GM12878 (cell line): Measurements from ENCODE around the gene RNASEH2B. TPM values are rescaled to one million over a fixed set of nuclear protein-coding genes. Genes with fewer than 3 reads are reported as not detected.

Experiments used
- ATAC-seq: fragments of 200-7000 bp; cut with Tn5 transposase; 3 replicates; pipeline ENCODE4 v1.9.1; 2020; ENCODE audit warnings: mild to moderate bottlenecking, moderate library complexity
- BruUV-seq: library from RNA; stranded (reverse); fragments of 400-500 nt; replicated peaks from 2 replicates; lab custom pipeline; 2021; lab: Mats Ljungman, UMichigan
- CTCF ChIA-PET: fragments of 300-600 bp; sonication (Branson Sonifier 250); formaldehyde crosslinking; extraction: SDS; loops from one replicate; lab custom pipeline; 2021; ENCODE audit warnings: inconsistent platforms; lab: Yijun Ruan, JAX
- POLR2A ChIA-PET: fragments of 350-600 bp; formaldehyde crosslinking; extraction: SDS; loops from one replicate; lab custom pipeline; 2021; ENCODE audit warnings: inconsistent platforms; lab: Charles Lee
- RAD21 ChIA-PET: fragments of 300-600 bp; sonication (Branson Sonifier 250); formaldehyde crosslinking; loops from one replicate; lab custom pipeline; 2023; ENCODE audit warnings: antibody characterized with exemption; ENCODE audit not compliant: unreplicated experiment; lab: Charles Lee
- SMC1A ChIA-PET: fragments of 300-600 bp; sonication (Branson Sonifier 250); formaldehyde crosslinking; loops from one replicate; lab custom pipeline; 2023; ENCODE audit not compliant: unreplicated experiment, uncharacterized antibody; lab: Charles Lee
- DNase-seq: peaks from one replicate; pipeline ENCODE4 v3.0.0-alpha.2; 2011; ENCODE audit warnings: low read depth, low spot score
- FAIRE-seq: peaks from 3 replicates; lab custom pipeline; 2011; peaks lifted over from hg19 to GRCh38; lab: Jason Lieb, UNC
- H2AFZ ChIP-seq: 2 replicates; pipeline ENCODE4 v1.6.0; 2011; ENCODE audit warnings: low read depth, low read length, control low read depth; ENCODE audit not compliant: control insufficient read depth
- H3K27ac ChIP-seq: 2 replicates; pipeline ENCODE4 v1.5.1; 2011; ENCODE audit warnings: control low read depth; ENCODE audit not compliant: control insufficient read depth, insufficient read depth
- H3K27me3 ChIP-seq, 2 experiments: replicated peaks in 1 of 2; 2 replicates each; pipeline versions ENCODE4 v1.6.0 to v1.6.1; 2011; ENCODE audit warnings: low read length in 1 of 2; ENCODE audit not compliant: control insufficient read depth in 2 of 2, insufficient read depth in 2 of 2
- H3K36me3 ChIP-seq, 2 experiments: 2 replicates each; pipeline ENCODE4 v1.5.1; 2011; ENCODE audit warnings: low read length in 1 of 2; ENCODE audit not compliant: control insufficient read depth in 2 of 2, insufficient read depth in 2 of 2
- H3K4me1 ChIP-seq: 2 replicates; pipeline ENCODE4 v1.6.1; 2011; ENCODE audit warnings: mild to moderate bottlenecking, low read length, moderate library complexity, mixed read lengths; ENCODE audit not compliant: control insufficient read depth, insufficient read depth
- H3K4me2 ChIP-seq: 2 replicates; pipeline ENCODE4 v1.6.0; 2011; ENCODE audit warnings: control low read depth; ENCODE audit not compliant: control insufficient read depth, insufficient read depth
- H3K4me3 ChIP-seq: fragments of 200-600 bp; sonication (generic); 2 replicates; pipeline ENCODE4 v1.5.1; 2016
- H3K79me2 ChIP-seq: 2 replicates; pipeline ENCODE4 v1.6.0; 2011; ENCODE audit warnings: low read length; ENCODE audit not compliant: control insufficient read depth, insufficient read depth
- H3K9ac ChIP-seq: 2 replicates; pipeline ENCODE4 v1.8.0; 2011; ENCODE audit warnings: low read length, control low read depth, mixed read lengths; ENCODE audit not compliant: control insufficient read depth, insufficient read depth
- H3K9me3 ChIP-seq: replicated peaks from 3 replicates; pipeline ENCODE4 v1.5.1; 2011; ENCODE audit warnings: mild to moderate bottlenecking, low read length; ENCODE audit not compliant: control insufficient read depth, insufficient read depth
- H4K20me1 ChIP-seq: 2 replicates; pipeline ENCODE4 v1.6.0; 2011; ENCODE audit not compliant: control insufficient read depth, insufficient read depth
- BCL11A ChIP-seq: IDR thresholded peaks from 2 replicates; pipeline ENCODE4 v1.6.1; 2011; ENCODE audit warnings: low read depth, low read length
- CBX5 ChIP-seq: sonication (generic); IDR thresholded peaks from 2 replicates; pipeline ENCODE4 v1.6.1; 2016; ENCODE audit warnings: low read depth, moderate library complexity, mild to moderate bottlenecking, inconsistent platforms
- FOS ChIP-seq: IDR thresholded peaks from 3 replicates; pipeline ENCODE4 v1.6.1; 2011; ENCODE audit warnings: borderline replicate concordance; ENCODE audit not compliant: insufficient read length; ENCODE audit errors: extremely low read depth
- GATAD2B ChIP-seq: fragments of 450-650 bp; conservative IDR thresholded peaks from 2 replicates; pipeline ENCODE4 v1.6.1; 2017; ENCODE audit warnings: low read depth, mild to moderate bottlenecking, moderate library complexity
- KDM1A ChIP-seq: fragments of 200-600 bp; sonication (generic); IDR thresholded peaks from 2 replicates; pipeline ENCODE4 v1.6.1; 2016; ENCODE audit warnings: borderline replicate concordance
- MYB ChIP-seq: fragments of 150-350 bp; IDR thresholded peaks from 2 replicates; pipeline ENCODE4 v1.6.1; 2014; ENCODE audit warnings: mild to moderate bottlenecking, low read depth, low read length, borderline replicate concordance
- NFYB ChIP-seq: IDR thresholded peaks from 2 replicates; pipeline ENCODE4 v1.6.1; 2011; ENCODE audit warnings: low read depth, mild to moderate bottlenecking, low read length, improper control_type of control experiment, moderate library complexity; ENCODE audit not compliant: insufficient read depth
- PML ChIP-seq: IDR thresholded peaks from 2 replicates; pipeline ENCODE4 v1.6.1; 2012; ENCODE audit warnings: low read length, inconsistent platforms
- RB1 ChIP-seq: fragments of 450-650 bp; formaldehyde crosslinking; IDR thresholded peaks from 2 replicates; pipeline ENCODE4 v1.6.1; 2017; ENCODE audit warnings: mild to moderate bottlenecking, borderline replicate concordance
- RFX5 ChIP-seq: IDR thresholded peaks from 2 replicates; pipeline ENCODE4 v1.6.1; 2011; ENCODE audit warnings: low read depth, low read length, improper control_type of control experiment
- SIN3A ChIP-seq: IDR thresholded peaks from 2 replicates; pipeline ENCODE4 v1.6.1; 2012; ENCODE audit warnings: low read depth, low read length, improper control_type of control experiment
- TAF1 ChIP-seq: IDR thresholded peaks from 2 replicates; pipeline ENCODE4 v1.6.1; 2011; ENCODE audit warnings: mild to moderate bottlenecking, low read depth, low read length, borderline replicate concordance
- USF2 ChIP-seq: IDR thresholded peaks from 2 replicates; pipeline ENCODE4 v1.6.1; 2011; ENCODE audit warnings: low read depth, low read length, improper control_type of control experiment, borderline replicate concordance
- ZNF622 ChIP-seq: fragments of 450-650 bp; IDR thresholded peaks from 2 replicates; pipeline ENCODE4 v1.6.1; 2017; ENCODE audit warnings: mild to moderate bottlenecking, inconsistent platforms
- ZSCAN29 ChIP-seq: fragments of 450-650 bp; IDR thresholded peaks from 2 replicates; pipeline ENCODE4 v1.6.1; 2017; ENCODE audit warnings: mild to moderate bottlenecking, moderate library complexity
- WGBS: methylation state at CpG from one replicate; pipeline ENCODE4 v1.1.6; 2016; ENCODE audit warnings: low lambda C conversion rate; ENCODE audit not compliant: insufficient replicate concordance, insufficient coverage; ENCODE audit errors: missing lambda C conversion rate; 5-methylcytosine and 5-hydroxymethylcytosine counted together
- in situ Hi-C: fragments of 300-500 bp; cut with MboI; formaldehyde crosslinking; loops from 9 replicates; pipeline ENCODE4 v1.14.3; 2018; ENCODE audit warnings: mixed read lengths
- intact Hi-C: fragments of 100-400 bp; cut with micrococcal nuclease; formaldehyde crosslinking; loops from one replicate; pipeline ENCODE4 v1.14.2; 2022; ENCODE audit not compliant: unreplicated experiment
- polyA plus RNA-seq, 11 experiments: library from polyadenylated mRNA; depleted of rRNA in 4 of 11; unstranded in 6 of 11; stranded (reverse) in 5 of 11; fragments of >200 nt; fragmentation: Nextera tagmentation in 4 of 11; fragmentation: Illumina TruSeq in 1 of 11; extraction: Ambion mirVana in 4 of 11; extraction: Trizol in 1 of 11; gene quantifications; 1 replicate in 1 of 11; 2 replicates in 10 of 11; pipeline versions ENCODE4 v1.2.1 to v1.2.3, GENCODE V29; 2011 to 2016; ENCODE audit warnings: inconsistent platforms in 2 of 11, missing spikeins in 2 of 11, low read depth in 1 of 11
- total RNA-seq, 4 experiments: library from RNA; depleted of rRNA in 3 of 4; stranded (reverse); fragments of >200 nt in 3 of 4; fragmentation: Illumina TruSeq in 1 of 4; extraction: Trizol in 1 of 4; gene quantifications; 2 replicates each; pipeline versions ENCODE4 v1.2.1 to v1.2.3, GENCODE V29; 2013 to 2021
- TF ChIP-seq, protein P1 (sequence below): IDR thresholded peaks from 2 replicates; pipeline ENCODE4 v1.6.1; 2012; ENCODE audit warnings: low read length, inconsistent platforms
- TF ChIP-seq, protein P2 (sequence below): fragments of 450-650 bp; IDR thresholded peaks from 2 replicates; pipeline ENCODE4 v1.6.1; 2017; ENCODE audit warnings: mild to moderate bottlenecking, moderate library complexity

The RNASEH2B gene
- total and polyA plus RNA-seq, 10 of the 15 experiments (the other 5 are each of a cell fraction or from before 2014, with no cell fraction given): 64.9 to 148 (median 97.3) TPM

DNA sequence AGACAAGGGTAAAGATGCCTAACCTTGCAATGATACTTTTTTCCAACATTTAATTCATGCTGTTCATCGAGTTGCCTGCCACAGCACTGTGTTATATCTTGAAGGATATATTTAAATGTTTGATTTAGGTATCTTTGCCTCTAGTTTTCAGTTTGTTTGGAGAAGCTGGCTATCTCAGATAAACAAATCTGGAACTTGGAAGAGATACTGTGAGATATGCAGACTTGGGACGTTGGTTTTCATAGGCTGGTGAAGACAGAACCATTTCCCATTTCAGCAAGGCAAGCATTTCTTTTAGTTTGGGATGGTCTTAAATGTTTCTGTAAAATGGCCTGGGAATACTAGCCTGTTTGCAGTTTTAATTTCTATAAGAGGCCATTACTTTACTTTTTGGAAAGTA is 3.3 kb downstream of the RNASEH2B start:
- no peaks in the 10 kb centered on the region for H3K36me3 ChIP-seq
- intact Hi-C loops: loop anchor here (1.0 to 5.0 kb wide), 9 partner anchors 112 to 976 kb away; partner anchors contain the start of genes SPRYD7 and TRIM13
- H3K9me3 ChIP-seq: no peaks in the 10 kb centered on the region
- no peaks in the 10 kb centered on the region for H3K27me3 ChIP-seq
- BruUV-seq: no TSS peak
- ATAC-seq: no peak
- H2AFZ ChIP-seq: no peak overlapping the region
- ChIA-PET CTCF (interaction anchor here (0.9 to 5.8 kb wide), 20 partner anchors 11 to 977 kb away, joined by 3 to 56 read pairs (median 7); partner anchors contain the start of genes SPRYD7 and TRIM13), SMC1A (interaction anchor here (1.1 to 7.8 kb wide), 19 partner anchors 10 to 935 kb away, joined by 3 to 141 read pairs (median 9); partner anchors contain the start of gene TRIM13), POLR2A (interaction anchor here (1.0 to 5.3 kb wide), 4 partner anchors 21 to 1120 kb away, joined by 3 to 39 read pairs (median 5); partner anchors contain the start of gene KPNA3), RAD21 (interaction anchor here (1.5 to 5.7 kb wide), 8 partner anchors 15 to 1244 kb away, joined by 3 to 118 read pairs (median 45); partner anchors contain the start of gene TRIM13)
- H3K9ac ChIP-seq: no peak overlapping the region
- H3K4me2 ChIP-seq: peak overlapping the region; percentile 98
- 5% methylated on average over 2 of the region's 2 CpGs for WGBS
- H3K27ac ChIP-seq: 0 out of 2 replicates have a peak overlapping the region, but pooled peaks have one; percentile 33
- peak overlapping the region; percentile 45 for H3K4me3 ChIP-seq
- in situ Hi-C loops: loop anchor here (5.0 to 10.0 kb wide), 4 partner anchors 106 to 936 kb away; no protein-coding TSS in a partner anchor
- H3K4me1 ChIP-seq: peaks cover 32% of the 10 kb centered on the region
- DNase-seq: no peak
- H3K79me2 ChIP-seq: peaks cover 85% of the 10 kb centered on the region
- no peak for FAIRE-seq
- H4K20me1 ChIP-seq: no peaks in the 10 kb centered on the region
- TF ChIP-seq SIN3A: no peak
- no peak for TF ChIP-seq USF2
- TF ChIP-seq TAF1: no peak
- no peak for TF ChIP-seq GATAD2B
- no peak for TF ChIP-seq ZNF622
- no peak for TF ChIP-seq KDM1A
- TF ChIP-seq RFX5: no peak
- TF ChIP-seq FOS: no peak
- TF ChIP-seq, protein P1, sequence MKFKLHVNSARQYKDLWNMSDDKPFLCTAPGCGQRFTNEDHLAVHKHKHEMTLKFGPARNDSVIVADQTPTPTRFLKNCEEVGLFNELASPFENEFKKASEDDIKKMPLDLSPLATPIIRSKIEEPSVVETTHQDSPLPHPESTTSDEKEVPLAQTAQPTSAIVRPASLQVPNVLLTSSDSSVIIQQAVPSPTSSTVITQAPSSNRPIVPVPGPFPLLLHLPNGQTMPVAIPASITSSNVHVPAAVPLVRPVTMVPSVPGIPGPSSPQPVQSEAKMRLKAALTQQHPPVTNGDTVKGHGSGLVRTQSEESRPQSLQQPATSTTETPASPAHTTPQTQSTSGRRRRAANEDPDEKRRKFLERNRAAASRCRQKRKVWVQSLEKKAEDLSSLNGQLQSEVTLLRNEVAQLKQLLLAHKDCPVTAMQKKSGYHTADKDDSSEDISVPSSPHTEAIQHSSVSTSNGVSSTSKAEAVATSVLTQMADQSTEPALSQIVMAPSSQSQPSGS: no peak
- TF ChIP-seq ZSCAN29: no peak
- TF ChIP-seq PML: no peak
- no peak for TF ChIP-seq BCL11A
- TF ChIP-seq MYB: no peak
- no peak for TF ChIP-seq CBX5
- no peak for TF ChIP-seq RB1
- TF ChIP-seq, protein P2, sequence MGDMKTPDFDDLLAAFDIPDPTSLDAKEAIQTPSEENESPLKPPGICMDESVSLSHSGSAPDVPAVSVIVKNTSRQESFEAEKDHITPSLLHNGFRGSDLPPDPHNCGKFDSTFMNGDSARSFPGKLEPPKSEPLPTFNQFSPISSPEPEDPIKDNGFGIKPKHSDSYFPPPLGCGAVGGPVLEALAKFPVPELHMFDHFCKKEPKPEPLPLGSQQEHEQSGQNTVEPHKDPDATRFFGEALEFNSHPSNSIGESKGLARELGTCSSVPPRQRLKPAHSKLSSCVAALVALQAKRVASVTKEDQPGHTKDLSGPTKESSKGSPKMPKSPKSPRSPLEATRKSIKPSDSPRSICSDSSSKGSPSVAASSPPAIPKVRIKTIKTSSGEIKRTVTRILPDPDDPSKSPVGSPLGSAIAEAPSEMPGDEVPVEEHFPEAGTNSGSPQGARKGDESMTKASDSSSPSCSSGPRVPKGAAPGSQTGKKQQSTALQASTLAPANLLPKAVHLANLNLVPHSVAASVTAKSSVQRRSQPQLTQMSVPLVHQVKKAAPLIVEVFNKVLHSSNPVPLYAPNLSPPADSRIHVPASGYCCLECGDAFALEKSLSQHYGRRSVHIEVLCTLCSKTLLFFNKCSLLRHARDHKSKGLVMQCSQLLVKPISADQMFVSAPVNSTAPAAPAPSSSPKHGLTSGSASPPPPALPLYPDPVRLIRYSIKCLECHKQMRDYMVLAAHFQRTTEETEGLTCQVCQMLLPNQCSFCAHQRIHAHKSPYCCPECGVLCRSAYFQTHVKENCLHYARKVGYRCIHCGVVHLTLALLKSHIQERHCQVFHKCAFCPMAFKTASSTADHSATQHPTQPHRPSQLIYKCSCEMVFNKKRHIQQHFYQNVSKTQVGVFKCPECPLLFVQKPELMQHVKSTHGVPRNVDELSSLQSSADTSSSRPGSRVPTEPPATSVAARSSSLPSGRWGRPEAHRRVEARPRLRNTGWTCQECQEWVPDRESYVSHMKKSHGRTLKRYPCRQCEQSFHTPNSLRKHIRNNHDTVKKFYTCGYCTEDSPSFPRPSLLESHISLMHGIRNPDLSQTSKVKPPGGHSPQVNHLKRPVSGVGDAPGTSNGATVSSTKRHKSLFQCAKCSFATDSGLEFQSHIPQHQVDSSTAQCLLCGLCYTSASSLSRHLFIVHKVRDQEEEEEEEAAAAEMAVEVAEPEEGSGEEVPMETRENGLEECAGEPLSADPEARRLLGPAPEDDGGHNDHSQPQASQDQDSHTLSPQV: no peak
- TF ChIP-seq NFYB: no peak
